ENCODE results near the gene TEPSIN.

DNA sequence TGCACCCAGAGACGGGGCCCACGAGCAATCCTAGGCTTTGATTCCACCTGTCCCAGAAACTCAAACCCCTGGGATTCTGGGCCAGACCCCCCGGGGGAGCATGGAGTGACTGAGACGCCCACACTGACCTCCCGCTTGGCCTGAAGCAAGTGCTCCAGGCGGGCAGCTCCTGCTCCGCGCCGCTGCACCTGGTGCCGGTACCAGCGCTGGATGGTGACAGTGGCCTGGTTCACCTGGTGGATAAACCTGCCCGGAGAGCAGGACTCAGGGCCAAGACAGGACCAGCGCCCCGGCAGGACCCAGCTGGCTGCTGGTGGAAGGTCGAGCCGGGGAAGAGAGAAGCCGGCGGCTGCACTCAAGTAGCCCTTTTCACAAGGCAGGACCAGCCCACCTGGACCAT lies 38.7 kb downstream of the TEPSIN start:
- no peak for TF ChIP-seq SP1 (IDR thresholded peaks at IDR 0.05)
- no peak for TF ChIP-seq SP1 (CRISPR knock-in tag; IDR thresholded peaks at IDR 0.05)
- no peak for TF ChIP-seq HDAC6 (IDR thresholded peaks at IDR 0.05; ENCODE audit: low read depth, low read length)
- TF ChIP-seq JUND (CRISPR knock-in tag; IDR thresholded peaks at IDR 0.05): no peak
- no peak for TF ChIP-seq RBFOX2 (IDR thresholded peaks at IDR 0.05; ENCODE audit: low read depth, low read length)
- no peak for TF ChIP-seq CEBPB (IDR thresholded peaks at IDR 0.05; ENCODE audit: borderline replicate concordance, low read depth, low read length)
- TF ChIP-seq EZH2 (conservative IDR thresholded peaks at IDR 0.05; ENCODE audit: low read depth, low read length): no peak
- TF ChIP-seq POLR2AphosphoS5 (IDR thresholded peaks at IDR 0.05; ENCODE audit: low read depth, low read length): no peak
